Lower lobe of right lung (tissue), 2 donors: ENCODE results near the gene OPA3. TPM values are rescaled to one million over a fixed set of nuclear protein-coding genes. Genes with fewer than 3 reads are reported as not detected.
A peak's percentile ranks its signal among the peaks of the same experiment; 100 is the strongest.

Experiments used
- ATAC-seq, 2 donors: fragments of 200-7000 bp; cut with Tn5 transposase; one replicate each; pipeline ENCODE4 v1.9.1; 2020 to 2022; ENCODE audit warnings: mild to moderate bottlenecking in 2 of 2, moderate library complexity in 2 of 2
- DNase-seq: peaks from one replicate; pipeline ENCODE4 v3.0.0-alpha.2; 2020
- H3K27ac ChIP-seq: fragments of 200-600 bp; one replicate; pipeline ENCODE4 v1.8.0; 2022
- H3K27me3 ChIP-seq: fragments of 200-600 bp; one replicate; pipeline ENCODE4 v1.8.0; 2022; ENCODE audit warnings: low read depth
- H3K36me3 ChIP-seq: fragments of 200-600 bp; one replicate; pipeline ENCODE4 v1.8.0; 2022; ENCODE audit warnings: mild to moderate bottlenecking
- H3K4me1 ChIP-seq: fragments of 200-600 bp; one replicate; pipeline ENCODE4 v1.8.0; 2022
- H3K4me3 ChIP-seq: fragments of 200-600 bp; one replicate; pipeline ENCODE4 v1.8.0; 2022; ENCODE audit warnings: mild to moderate bottlenecking
- H3K9me3 ChIP-seq: fragments of 200-600 bp; one replicate; pipeline ENCODE4 v1.8.0; 2022
- intact Hi-C: fragments of 100-400 bp; cut with DNase I; formaldehyde crosslinking; loops from one replicate; pipeline ENCODE4 v1.11.0; 2022
- total RNA-seq: library from RNA; stranded (reverse); fragmentation: NEBNext Ultra II Directional; extraction: Animal tissue kit (Norgen Biotek cat#: 25700); gene quantifications from one replicate; pipeline ENCODE4 v1.2.1, GENCODE V29; 2021
- TF ChIP-seq, protein P1 (sequence below): fragments of 200-600 bp; IDR thresholded peaks from one replicate; pipeline ENCODE4 v1.8.0; 2022; ENCODE audit warnings: antibody characterized with exemption, mild to moderate bottlenecking
- donor health status: DM: no; HTN: yes; CAD: no; lungs with severe emphysema.

Gene OPA3
- total RNA-seq, 1 donor from 2014 or later = 11.3 TPM

GRCh38 chr19:45601115-45601514 lies 16.5 kb upstream of the OPA3 start:
- DNase-seq = no peak
- Histone ChIP-seq H3K27me3 (peaks cover 62% of the 10 kb centered on the region), H3K9me3 (no peaks in the 10 kb centered on the region), H3K27ac (peak overlapping the region; percentile 68), H3K36me3 (no peaks in the 10 kb centered on the region), H3K4me3 (peak overlapping the region; percentile 61), H3K4me1 (peaks cover 41% of the 10 kb centered on the region)
- intact Hi-C loops = no loop called here
- TF ChIP-seq, protein P1, sequence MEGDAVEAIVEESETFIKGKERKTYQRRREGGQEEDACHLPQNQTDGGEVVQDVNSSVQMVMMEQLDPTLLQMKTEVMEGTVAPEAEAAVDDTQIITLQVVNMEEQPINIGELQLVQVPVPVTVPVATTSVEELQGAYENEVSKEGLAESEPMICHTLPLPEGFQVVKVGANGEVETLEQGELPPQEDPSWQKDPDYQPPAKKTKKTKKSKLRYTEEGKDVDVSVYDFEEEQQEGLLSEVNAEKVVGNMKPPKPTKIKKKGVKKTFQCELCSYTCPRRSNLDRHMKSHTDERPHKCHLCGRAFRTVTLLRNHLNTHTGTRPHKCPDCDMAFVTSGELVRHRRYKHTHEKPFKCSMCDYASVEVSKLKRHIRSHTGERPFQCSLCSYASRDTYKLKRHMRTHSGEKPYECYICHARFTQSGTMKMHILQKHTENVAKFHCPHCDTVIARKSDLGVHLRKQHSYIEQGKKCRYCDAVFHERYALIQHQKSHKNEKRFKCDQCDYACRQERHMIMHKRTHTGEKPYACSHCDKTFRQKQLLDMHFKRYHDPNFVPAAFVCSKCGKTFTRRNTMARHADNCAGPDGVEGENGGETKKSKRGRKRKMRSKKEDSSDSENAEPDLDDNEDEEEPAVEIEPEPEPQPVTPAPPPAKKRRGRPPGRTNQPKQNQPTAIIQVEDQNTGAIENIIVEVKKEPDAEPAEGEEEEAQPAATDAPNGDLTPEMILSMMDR = no peak
- no peak for ATAC-seq

- peak overlapping the region; percentile 38 for H3K27ac ChIP-seq
- ATAC-seq (no peak), DNase-seq (no peak)
- peaks cover 41% of the 10 kb centered on the region for H3K4me1 ChIP-seq
- TF ChIP-seq, protein P1 = no peak
- H3K36me3 ChIP-seq = no peaks in the 10 kb centered on the region
- intact Hi-C loops = no loop called here
- H3K27me3 ChIP-seq = peaks cover 62% of the 10 kb centered on the region
- peak overlapping the region; percentile 61 for H3K4me3 ChIP-seq
- H3K9me3 ChIP-seq = no peaks in the 10 kb centered on the region
These were observed 15.8 kb upstream of the OPA3 start for GRCh38 chr19:45600340-45600885.

GRCh38 chr19:45599286-45599685 lies 14.7 kb upstream of the OPA3 start:
- TF ChIP-seq, protein P1 = no peak
- Histone ChIP-seq H3K27ac (peak overlapping the region; percentile 38), H3K4me3 (peak overlapping the region; percentile 61), H3K27me3 (peaks cover 62% of the 10 kb centered on the region), H3K36me3 (no peaks in the 10 kb centered on the region), H3K4me1 (peaks cover 41% of the 10 kb centered on the region), H3K9me3 (no peaks in the 10 kb centered on the region)
- no peak for DNase-seq
- ATAC-seq = no peak
- intact Hi-C loops = no loop called here

DNA sequence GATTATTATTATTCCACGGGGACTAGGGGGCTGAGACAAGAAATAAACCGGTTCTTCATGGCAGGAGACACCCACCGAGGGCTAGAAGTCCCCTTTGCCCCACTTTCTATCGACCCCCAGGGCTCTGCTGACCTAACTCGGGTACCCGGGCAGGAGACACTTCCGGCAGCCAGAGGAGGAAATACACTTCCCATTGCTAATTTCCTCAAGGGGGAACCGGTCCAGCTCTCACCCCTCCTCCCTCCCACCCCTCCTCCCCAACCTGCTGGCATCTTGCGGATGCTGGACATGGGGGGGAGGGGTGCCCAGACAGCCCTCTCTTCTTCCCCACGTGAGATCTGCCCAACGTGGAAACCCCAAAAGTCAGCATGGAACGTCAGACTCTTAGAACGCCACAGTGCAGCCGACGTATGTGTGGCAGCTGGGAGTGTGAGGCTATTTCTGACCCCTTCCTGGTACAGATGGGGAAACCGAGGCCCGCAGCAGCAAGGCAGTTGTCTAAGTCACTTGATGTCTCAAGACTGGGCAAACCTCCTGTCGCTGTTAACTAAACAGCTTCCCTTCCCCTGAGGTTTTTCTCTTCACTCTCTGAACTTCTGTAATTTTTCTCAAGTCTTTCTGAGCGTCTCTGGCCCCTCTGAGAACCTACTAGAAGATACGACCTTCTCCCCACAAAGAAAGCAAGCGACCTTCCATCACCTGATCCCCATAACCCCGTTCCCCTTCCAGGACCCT lies 13.8 kb upstream of the OPA3 start:
- H3K4me1 ChIP-seq = peaks cover 41% of the 10 kb centered on the region
- ATAC-seq (peak in 1 of 2 donors; percentile 17), DNase-seq (no peak)
- H3K9me3 ChIP-seq = no peaks in the 10 kb centered on the region
- H3K27me3 ChIP-seq = peaks cover 58% of the 10 kb centered on the region
- H3K36me3 ChIP-seq = no peaks in the 10 kb centered on the region
- peak overlapping the region; percentile 41 for H3K27ac ChIP-seq
- TF ChIP-seq, protein P1 = no peak
- peak overlapping the region; percentile 39 for H3K4me3 ChIP-seq
- intact Hi-C loops = no loop called here

- Histone ChIP-seq H3K9me3 (no peaks in the 10 kb centered on the region), H3K27me3 (peaks cover 51% of the 10 kb centered on the region), H3K4me3 (peak overlapping the region; percentile 39), H3K4me1 (peaks cover 41% of the 10 kb centered on the region), H3K27ac (peak overlapping the region; percentile 41), H3K36me3 (no peaks in the 10 kb centered on the region)
- TF ChIP-seq, protein P1 = no peak
- DNase-seq = no peak
- ATAC-seq = peak in 1 of 2 donors; percentile 4
- intact Hi-C loops = no loop called here
These were observed 13.0 kb upstream of the OPA3 start for GRCh38 chr19:45597425-45598111.
